SK-N-SH (cell line): ENCODE data around the gene SOWAHA. TPM values are rescaled to one million over a fixed set of nuclear protein-coding genes. Genes with fewer than 3 reads are reported as not detected.

Experiments
- CTCF ChIA-PET: fragments of 300-600, 350-600 bp; formaldehyde crosslinking; extraction: SDS; loops from one replicate; lab custom pipeline; 2021; lab: Yijun Ruan, JAX
- POLR2A ChIA-PET: fragments of 350-600 bp; sonication (Branson Sonifier 250); formaldehyde crosslinking; extraction: SDS; loops from one replicate; lab custom pipeline; 2020; ENCODE audit warnings: antibody characterized with exemption, inconsistent platforms; lab: Yijun Ruan, JAX
- DNase-seq: peaks from one replicate; pipeline ENCODE4 v3.0.0; 2012
- H2AFZ ChIP-seq: fragments of 200-600 bp; sonication (generic); 2 replicates; pipeline ENCODE4 v1.8.1; 2016; ENCODE audit warnings: antibody characterized with exemption, mild to moderate bottlenecking, low read depth
- H3F3A ChIP-seq: fragments of 200-600 bp; sonication (generic); replicated peaks from 2 replicates; pipeline ENCODE3; 2016; ENCODE audit warnings: antibody characterized with exemption, mild to moderate bottlenecking; ENCODE audit not compliant: insufficient read depth
- H3K27ac ChIP-seq, 2 experiments: fragments of 200-500 bp in 1 of 2; fragments of 200-600 bp in 1 of 2; sonication (Bioruptor generic) in 1 of 2; sonication (generic), shearing (Covaris generic) in 1 of 2; 2 replicates each; pipeline versions ENCODE4 v1.5.1 to v1.6.1; 2014 to 2016; ENCODE audit warnings: low read depth in 2 of 2, inconsistent platforms in 1 of 2, low read length in 1 of 2, mild to moderate bottlenecking in 1 of 2, mixed read lengths in 1 of 2
- H3K27me3 ChIP-seq: fragments of 200-600 bp; sonication (generic), shearing (Covaris generic); 2 replicates; pipeline ENCODE4 v1.6.1; 2016; ENCODE audit warnings: mixed run types; ENCODE audit not compliant: insufficient read depth
- H3K36me3 ChIP-seq, 2 experiments: fragments of 200-500 bp in 1 of 2; fragments of 200-600 bp in 1 of 2; sonication (Bioruptor generic) in 1 of 2; sonication (generic) in 1 of 2; replicated peaks in 1 of 2; 2 replicates each; pipeline versions ENCODE3 to v1.5.1; 2014 to 2016; ENCODE audit warnings: low read length in 1 of 2, mild to moderate bottlenecking in 1 of 2; ENCODE audit not compliant: insufficient read depth in 2 of 2, control insufficient read depth in 1 of 2
- H3K4me1 ChIP-seq, 2 experiments: fragments of 200-500 bp in 1 of 2; fragments of 200-600 bp in 1 of 2; sonication (Bioruptor generic) in 1 of 2; sonication (generic), shearing (Covaris generic) in 1 of 2; 2 replicates each; pipeline versions ENCODE4 v1.5.1 to v1.6.1; 2014 to 2016; ENCODE audit warnings: low read depth in 1 of 2, low read length in 1 of 2, mixed run types in 1 of 2; ENCODE audit not compliant: insufficient read depth in 2 of 2, control insufficient read depth in 1 of 2
- H3K4me2 ChIP-seq: fragments of 200-600 bp; sonication (generic), shearing (Covaris generic); 2 replicates; pipeline ENCODE4 v1.6.1; 2017; ENCODE audit warnings: mixed run types
- H3K4me3 ChIP-seq, 2 experiments: fragments of 200-500 bp in 1 of 2; fragments of 200-600 bp in 1 of 2; sonication (Bioruptor generic) in 1 of 2; sonication (generic), shearing (Covaris generic) in 1 of 2; 2 replicates each; pipeline versions ENCODE4 v1.5.1 to v1.8.1; 2014 to 2016; ENCODE audit warnings: low read depth in 2 of 2, inconsistent platforms in 1 of 2, low read length in 1 of 2, mild to moderate bottlenecking in 1 of 2, mixed read lengths in 1 of 2, moderate library complexity in 1 of 2
- H3K79me2 ChIP-seq: fragments of 200-600 bp; sonication (generic); 2 replicates; pipeline ENCODE4 v1.8.1; 2017; ENCODE audit warnings: mild to moderate bottlenecking; ENCODE audit not compliant: insufficient read depth
- H3K9ac ChIP-seq: fragments of 200-600 bp; sonication (generic); 2 replicates; pipeline ENCODE4 v1.6.1; 2017; ENCODE audit warnings: mixed run types
- H3K9me2 ChIP-seq: fragments of 200-600 bp; sonication (generic); 2 replicates; pipeline ENCODE4 v1.6.1; 2017; ENCODE audit warnings: mixed run types
- H3K9me3 ChIP-seq: fragments of 200-600 bp; sonication (generic); 2 replicates; pipeline ENCODE4 v1.6.1; 2017; ENCODE audit warnings: mixed run types, mild to moderate bottlenecking, moderate library complexity
- H4K20me1 ChIP-seq: fragments of 200-600 bp; sonication (generic); 2 replicates; pipeline ENCODE4 v1.6.1; 2017; ENCODE audit warnings: mild to moderate bottlenecking, mixed run types; ENCODE audit not compliant: insufficient read depth
- FOXJ3 ChIP-seq: sonication (generic); formaldehyde crosslinking; IDR thresholded peaks from 2 replicates; pipeline ENCODE4 v1.5.1; 2020; ENCODE audit warnings: mild to moderate bottlenecking, missing genetic modification reagents
- FOXM1 ChIP-seq: IDR thresholded peaks from 2 replicates; pipeline ENCODE4 v1.4.0; 2012; ENCODE audit warnings: low read depth, mild to moderate bottlenecking
- GATA2 ChIP-seq: sonication (generic); formaldehyde crosslinking; IDR thresholded peaks from 2 replicates; pipeline ENCODE4 v1.5.0; 2020; ENCODE audit warnings: mild to moderate bottlenecking, missing genetic modification reagents
- JUND ChIP-seq: IDR thresholded peaks from 2 replicates; pipeline ENCODE4 v1.4.0; 2012
- MAX ChIP-seq: IDR thresholded peaks from 2 replicates; pipeline ENCODE4 v1.4.0; 2012; ENCODE audit warnings: low read depth
- NFIC ChIP-seq: IDR thresholded peaks from 2 replicates; pipeline ENCODE4 v1.4.0; 2012; ENCODE audit warnings: borderline replicate concordance
- RAD21 ChIP-seq: IDR thresholded peaks from 2 replicates; pipeline ENCODE4 v1.6.1; 2012; ENCODE audit warnings: mild to moderate bottlenecking, low read length
- RCOR1 ChIP-seq: fragments of 150-350 bp; IDR thresholded peaks from 2 replicates; pipeline ENCODE4 v1.6.1; 2017; ENCODE audit warnings: antibody characterized with exemption, low read length
- SIN3A ChIP-seq: IDR thresholded peaks from 2 replicates; pipeline ENCODE4 v1.6.1; 2012; ENCODE audit warnings: low read depth, mild to moderate bottlenecking, low read length, moderate library complexity, borderline replicate concordance
- TCF12 ChIP-seq: IDR thresholded peaks from 2 replicates; pipeline ENCODE4 v1.4.0; 2012
- USF1 ChIP-seq: IDR thresholded peaks from 2 replicates; pipeline ENCODE4 v1.4.0; 2012; ENCODE audit warnings: low read depth, borderline replicate concordance
- WGBS: methylation state at CpG from one replicate; pipeline ENCODE4 v1.1.6; 2017; ENCODE audit warnings: low lambda C conversion rate; 5-methylcytosine and 5-hydroxymethylcytosine counted together
- polyA plus RNA-seq, 3 experiments: library from polyadenylated mRNA; depleted of rRNA; stranded (reverse); fragments of >200 nt; gene quantifications; 2 replicates each; pipeline ENCODE4 v1.2.3, GENCODE V29; 2012
- TF ChIP-seq, protein P1 (sequence below): IDR thresholded peaks from 2 replicates; pipeline ENCODE4 v1.6.1; 2012; ENCODE audit warnings: mild to moderate bottlenecking, low read depth, low read length, moderate library complexity

The SOWAHA gene
- polyA plus RNA-seq, 1 of the 3 experiments (the other 2 are of a cell fraction): 0.30 TPM

GRCh38 chr5:132850066-132850465, 37.0 kb downstream of the SOWAHA start:
- H3K9me3 ChIP-seq: no peaks in the 10 kb centered on the region
- H3F3A ChIP-seq: peaks cover 5% of the 10 kb centered on the region
- no peak overlapping the region for H3K4me2 ChIP-seq
- no peak overlapping the region for H2AFZ ChIP-seq
- POLR2A ChIA-PET: no interaction called here
- H3K4me1 ChIP-seq: no peaks in the 10 kb centered on the region
- no peak overlapping the region for H3K9ac ChIP-seq
- H3K4me3 ChIP-seq: no peak overlapping the region
- TF ChIP-seq JUND (no peak), RAD21 (no peak), FOXJ3 (no peak), MAX (no peak), RCOR1 (no peak), FOXM1 (no peak), SIN3A (no peak), GATA2 (CRISPR knock-in tag) (no peak), USF1 (no peak)
- no peaks in the 10 kb centered on the region for H4K20me1 ChIP-seq
- no peaks in the 10 kb centered on the region for H3K27me3 ChIP-seq
- no peaks in the 10 kb centered on the region for H3K79me2 ChIP-seq
- 61% methylated on average over 2 of the region's 2 CpGs for WGBS
- CTCF ChIA-PET: interaction anchor here (1.0 kb wide), 1 partner anchor 11 kb away, joined by 3 read pairs; no protein-coding TSS in a partner anchor
- H3K36me3 ChIP-seq: no peaks in the 10 kb centered on the region
- H3K27ac ChIP-seq: no peak overlapping the region
- DNase-seq: no peak
- no peaks in the 10 kb centered on the region for H3K9me2 ChIP-seq

- DNase-seq: no peak
- CTCF ChIA-PET: interaction anchor here (0.8 to 0.9 kb wide), 2 partner anchors 8 to 116 kb away, joined by 3 to 4 read pairs; no protein-coding TSS in a partner anchor
- no peaks in the 10 kb centered on the region for H3K9me3 ChIP-seq
- H2AFZ ChIP-seq: no peak overlapping the region
- WGBS: 88% methylated on average over 3 of the region's 3 CpGs
- no peaks in the 10 kb centered on the region for H3K27me3 ChIP-seq
- no peak overlapping the region for H3K27ac ChIP-seq
- no peaks in the 10 kb centered on the region for H3K4me1 ChIP-seq
- H4K20me1 ChIP-seq: no peaks in the 10 kb centered on the region
- H3K79me2 ChIP-seq: no peaks in the 10 kb centered on the region
- no peak overlapping the region for H3K4me2 ChIP-seq
- TF ChIP-seq NFIC (no peak), TCF12 (no peak)
- TF ChIP-seq, protein P1, sequence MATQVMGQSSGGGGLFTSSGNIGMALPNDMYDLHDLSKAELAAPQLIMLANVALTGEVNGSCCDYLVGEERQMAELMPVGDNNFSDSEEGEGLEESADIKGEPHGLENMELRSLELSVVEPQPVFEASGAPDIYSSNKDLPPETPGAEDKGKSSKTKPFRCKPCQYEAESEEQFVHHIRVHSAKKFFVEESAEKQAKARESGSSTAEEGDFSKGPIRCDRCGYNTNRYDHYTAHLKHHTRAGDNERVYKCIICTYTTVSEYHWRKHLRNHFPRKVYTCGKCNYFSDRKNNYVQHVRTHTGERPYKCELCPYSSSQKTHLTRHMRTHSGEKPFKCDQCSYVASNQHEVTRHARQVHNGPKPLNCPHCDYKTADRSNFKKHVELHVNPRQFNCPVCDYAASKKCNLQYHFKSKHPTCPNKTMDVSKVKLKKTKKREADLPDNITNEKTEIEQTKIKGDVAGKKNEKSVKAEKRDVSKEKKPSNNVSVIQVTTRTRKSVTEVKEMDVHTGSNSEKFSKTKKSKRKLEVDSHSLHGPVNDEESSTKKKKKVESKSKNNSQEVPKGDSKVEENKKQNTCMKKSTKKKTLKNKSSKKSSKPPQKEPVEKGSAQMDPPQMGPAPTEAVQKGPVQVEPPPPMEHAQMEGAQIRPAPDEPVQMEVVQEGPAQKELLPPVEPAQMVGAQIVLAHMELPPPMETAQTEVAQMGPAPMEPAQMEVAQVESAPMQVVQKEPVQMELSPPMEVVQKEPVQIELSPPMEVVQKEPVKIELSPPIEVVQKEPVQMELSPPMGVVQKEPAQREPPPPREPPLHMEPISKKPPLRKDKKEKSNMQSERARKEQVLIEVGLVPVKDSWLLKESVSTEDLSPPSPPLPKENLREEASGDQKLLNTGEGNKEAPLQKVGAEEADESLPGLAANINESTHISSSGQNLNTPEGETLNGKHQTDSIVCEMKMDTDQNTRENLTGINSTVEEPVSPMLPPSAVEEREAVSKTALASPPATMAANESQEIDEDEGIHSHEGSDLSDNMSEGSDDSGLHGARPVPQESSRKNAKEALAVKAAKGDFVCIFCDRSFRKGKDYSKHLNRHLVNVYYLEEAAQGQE: no peak
- H3K4me3 ChIP-seq: no peak overlapping the region
- H3F3A ChIP-seq: peaks cover 5% of the 10 kb centered on the region
- H3K9ac ChIP-seq: no peak overlapping the region
- H3K36me3 ChIP-seq: no peaks in the 10 kb centered on the region
- POLR2A ChIA-PET: no interaction called here
- no peaks in the 10 kb centered on the region for H3K9me2 ChIP-seq
Measured at GRCh38 chr5:132853323-132853722, 40.2 kb downstream of the SOWAHA start.
